Embryonic facial prominence (tissue), 1 donor: ENCODE data around the gene KRTAP5-4.
"Not testable (repeated sequence)": the region's sequence is repeated elsewhere in the genome, so short reads cannot be mapped to it uniquely, and the experiment has no call there.

Experiments used
- DNase-seq: peaks from one replicate; pipeline ENCODE4 v3.0.0-alpha.2; 2016; ENCODE audit errors: extremely low spot score

Gene KRTAP5-4

GRCh38 chr11:1637628-1638027 is 15.7 kb upstream of the KRTAP5-4 start:
- no peak for DNase-seq

- no peak for DNase-seq
Observed at GRCh38 chr11:1636291-1636950, 14.5 kb upstream of the KRTAP5-4 start.

GRCh38 chr11:1633864-1634263 is 11.9 kb upstream of the KRTAP5-4 start:
- no peak for DNase-seq

- no peak for DNase-seq
Observed at GRCh38 chr11:1632053-1632714, 10.2 kb upstream of the KRTAP5-4 start.

- DNase-seq, result no peak
Observed at GRCh38 chr11:1631066-1631568, 9.2 kb upstream of the KRTAP5-4 start.

- no peak for DNase-seq
Observed at GRCh38 chr11:1630271-1630670, 8.3 kb upstream of the KRTAP5-4 start.

- DNase-seq, result no peak
Observed at GRCh38 chr11:1629326-1630185, 7.6 kb upstream of the KRTAP5-4 start, which contains the start of gene KRTAP5-5. KRTAP5-5 (plus strand) TSS chr11:1629775; CDS start chr11:1629841, 66 bp downstream.

GRCh38 chr11:1628506-1629325 is 6.8 kb upstream of the KRTAP5-4 start:
- no peak for DNase-seq

GRCh38 chr11:1625541-1625940 is 3.6 kb upstream of the KRTAP5-4 start:
- no peak for DNase-seq

GRCh38 chr11:1624621-1625020 is 2.7 kb upstream of the KRTAP5-4 start:
- no peak for DNase-seq

- DNase-seq, result no peak
Observed at GRCh38 chr11:1623716-1624115, 1.8 kb upstream of the KRTAP5-4 start.

GRCh38 chr11:1619449-1619848 is 2.5 kb downstream of the KRTAP5-4 start:
- DNase-seq, result no peak

- DNase-seq, result peak; percentile 47
Observed at GRCh38 chr11:1618231-1618630, 3.7 kb downstream of the KRTAP5-4 start.

- no peak for DNase-seq
Observed at GRCh38 chr11:1608363-1608762, 13.6 kb downstream of the KRTAP5-4 start, which contains the start of gene KRTAP5-3. KRTAP5-3 (minus strand) TSS chr11:1608463; CDS start chr11:1608385, 78 bp downstream.

GRCh38 chr11:1607901-1608300 is 14.0 kb downstream of the KRTAP5-4 start:
- DNase-seq, result not testable (repeated sequence)

- not testable (repeated sequence) for DNase-seq
Observed at GRCh38 chr11:1607156-1607845, 14.6 kb downstream of the KRTAP5-4 start.

- DNase-seq, result not testable (repeated sequence)
Observed at GRCh38 chr11:1605923-1606322, 16.0 kb downstream of the KRTAP5-4 start.

GRCh38 chr11:1604711-1605110 is 17.2 kb downstream of the KRTAP5-4 start:
- DNase-seq, result no peak

- no peak for DNase-seq
Observed at GRCh38 chr11:1604181-1604580, 17.8 kb downstream of the KRTAP5-4 start.

- DNase-seq, result no peak
Observed at GRCh38 chr11:1603629-1604028, 18.3 kb downstream of the KRTAP5-4 start.

- DNase-seq, result not testable (repeated sequence)
Observed at GRCh38 chr11:1601663-1602062, 20.3 kb downstream of the KRTAP5-4 start.
